ENCODE results near the gene RLN3. TPM values are rescaled to one million over a fixed set of nuclear protein-coding genes. Genes with fewer than 3 reads are reported as not detected.

RLN3 gene
- total RNA-seq, 3 donors from 2014 or later: not detected

- intact Hi-C loops (cut with DNase I; ENCODE audit: low total_unique reads): loop anchor here (10.0 kb wide), 1 partner anchor 189 kb away; no protein-coding TSS in a partner anchor
- Histone ChIP-seq H3K9me3 (no peaks in the 10 kb centered on the region), H3K4me3 (peak overlapping the region; percentile 63 to 73 (median 71)), H3K36me3 (no peaks in the 10 kb centered on the region), H3K27ac (peak overlapping the region; percentile 86 to 93), H3K4me1 (no peaks in the 10 kb centered on the region), H3K27me3 (no peaks in the 10 kb centered on the region)
- peak; percentile 59 to 68 for DNase-seq (ENCODE audit: low spot score in 2 of 2)
- TF ChIP-seq, protein P1, sequence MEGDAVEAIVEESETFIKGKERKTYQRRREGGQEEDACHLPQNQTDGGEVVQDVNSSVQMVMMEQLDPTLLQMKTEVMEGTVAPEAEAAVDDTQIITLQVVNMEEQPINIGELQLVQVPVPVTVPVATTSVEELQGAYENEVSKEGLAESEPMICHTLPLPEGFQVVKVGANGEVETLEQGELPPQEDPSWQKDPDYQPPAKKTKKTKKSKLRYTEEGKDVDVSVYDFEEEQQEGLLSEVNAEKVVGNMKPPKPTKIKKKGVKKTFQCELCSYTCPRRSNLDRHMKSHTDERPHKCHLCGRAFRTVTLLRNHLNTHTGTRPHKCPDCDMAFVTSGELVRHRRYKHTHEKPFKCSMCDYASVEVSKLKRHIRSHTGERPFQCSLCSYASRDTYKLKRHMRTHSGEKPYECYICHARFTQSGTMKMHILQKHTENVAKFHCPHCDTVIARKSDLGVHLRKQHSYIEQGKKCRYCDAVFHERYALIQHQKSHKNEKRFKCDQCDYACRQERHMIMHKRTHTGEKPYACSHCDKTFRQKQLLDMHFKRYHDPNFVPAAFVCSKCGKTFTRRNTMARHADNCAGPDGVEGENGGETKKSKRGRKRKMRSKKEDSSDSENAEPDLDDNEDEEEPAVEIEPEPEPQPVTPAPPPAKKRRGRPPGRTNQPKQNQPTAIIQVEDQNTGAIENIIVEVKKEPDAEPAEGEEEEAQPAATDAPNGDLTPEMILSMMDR (IDR thresholded peaks at IDR 0.05): peak in 1 of 3 donors; percentile 94
- TF ChIP-seq POLR2A (IDR thresholded peaks at IDR 0.05) (no peak), POLR2AphosphoS5 (IDR thresholded peaks at IDR 0.05) (peak in 1 of 3 donors; percentile 26)
Measured at GRCh38 chr19:14073261-14073924, 45.4 kb downstream of the RLN3 start.

- intact Hi-C loops (cut with DNase I; ENCODE audit: low total_unique reads): loop anchor here (10.0 kb wide), 1 partner anchor 189 kb away; no protein-coding TSS in a partner anchor
- no peak for DNase-seq (ENCODE audit: low spot score in 2 of 2)
Measured at GRCh38 chr19:14073925-14074838, 46.2 kb downstream of the RLN3 start.

DNA sequence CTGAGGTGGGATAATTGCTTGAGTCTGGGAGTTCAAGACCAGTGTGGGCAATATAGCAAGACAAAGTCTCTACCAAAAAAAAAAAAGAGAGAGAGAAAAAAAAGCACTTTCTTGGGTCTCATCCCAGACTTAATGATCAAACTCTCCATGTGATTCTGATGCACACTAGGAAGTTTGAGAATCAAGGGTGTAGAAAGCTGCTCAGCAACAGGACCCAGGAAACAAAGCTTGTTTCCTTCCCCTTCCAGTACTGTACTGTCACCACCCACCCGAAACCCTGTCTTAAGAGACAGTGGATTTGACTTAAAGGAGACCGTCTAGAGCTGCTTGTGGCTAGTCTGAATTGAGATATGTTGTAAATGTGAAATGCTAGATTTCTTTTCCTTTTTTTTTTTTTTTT, 50.5 kb downstream of the RLN3 start:
- intact Hi-C loops (cut with DNase I; ENCODE audit: low total_unique reads): loop anchor here (10.0 kb wide), 1 partner anchor 194 kb away; no protein-coding TSS in a partner anchor
- no peak overlapping the region for H3K27ac ChIP-seq
- TF ChIP-seq POLR2AphosphoS5 (IDR thresholded peaks at IDR 0.05): no peak
- TF ChIP-seq, protein P1 (IDR thresholded peaks at IDR 0.05): no peak
- no peak for TF ChIP-seq POLR2A (IDR thresholded peaks at IDR 0.05)

More at GRCh38 chr19:14073925-14074838, 46.2 kb downstream of the RLN3 start:
- H3K36me3 ChIP-seq: no peaks in the 10 kb centered on the region
- H3K4me3 ChIP-seq: peak overlapping the region; percentile 63 to 73 (median 71)
- no peaks in the 10 kb centered on the region for H3K27me3 ChIP-seq
- TF ChIP-seq POLR2AphosphoS5 (IDR thresholded peaks at IDR 0.05): no peak
- no peak for TF ChIP-seq POLR2A (IDR thresholded peaks at IDR 0.05)
- TF ChIP-seq, protein P1 (IDR thresholded peaks at IDR 0.05): no peak
- no peaks in the 10 kb centered on the region for H3K4me1 ChIP-seq
- H3K27ac ChIP-seq: peak overlapping the region; percentile 86 to 93
- H3K9me3 ChIP-seq: no peaks in the 10 kb centered on the region

More for the DNA sequence above, 50.5 kb downstream of the RLN3 start:
- H3K36me3 ChIP-seq: no peaks in the 10 kb centered on the region
- H3K9me3 ChIP-seq: no peaks in the 10 kb centered on the region
- no peaks in the 10 kb centered on the region for H3K27me3 ChIP-seq
- H3K4me3 ChIP-seq: no peak overlapping the region
- H3K4me1 ChIP-seq: no peaks in the 10 kb centered on the region
- DNase-seq (ENCODE audit: low spot score in 2 of 2): no peak

Other genes starting within 250 kb of the RLN3 start
- gene ZSWIM4, start 232.7 kb upstream of the RLN3 start, total RNA-seq: 1 to 10 TPM; 1.1 to 8.5 (median 6.9) TPM
- not detected for gene NANOS3, start 151.0 kb upstream of the RLN3 start, total RNA-seq
- gene BRME1, start 122.0 kb upstream of the RLN3 start, total RNA-seq: 1 to 10 TPM; 1.3 to 6.3 (median 1.6) TPM
- gene CC2D1A, start 121.9 kb upstream of the RLN3 start, total RNA-seq: 10 to 100 TPM; 16.6 to 50.1 (median 43.6) TPM
- 1 to 10 TPM in 2 of 3 donors, under 1 TPM in 1; 0.80 to 8.8 (median 2.3) TPM for gene PODNL1, start 89.7 kb upstream of the RLN3 start, total RNA-seq
- 10 to 100 TPM; 13.4 to 22.7 (median 19.0) TPM for gene DCAF15, start 75.6 kb upstream of the RLN3 start, total RNA-seq
- 1 to 10 TPM; 2.6 to 3.7 (median 3.6) TPM for gene RFX1, start 21.8 kb upstream of the RLN3 start, total RNA-seq
- gene IL27RA, start 3.6 kb downstream of the RLN3 start, total RNA-seq: 10 to 100 TPM in 1 of 3 donors, 1 to 10 TPM in 2; 5.1 to 11.0 (median 5.2) TPM
- gene PALM3, start 33.9 kb downstream of the RLN3 start, total RNA-seq: 1 to 10 TPM in 2 of 3 donors, not detected in 1; 2.5 to 3.9 TPM
- gene MISP3, start 44.6 kb downstream of the RLN3 start, total RNA-seq: 1 to 10 TPM; 4.6 to 6.4 (median 5.0) TPM
- not detected for gene C19orf67, start 57.6 kb downstream of the RLN3 start, total RNA-seq
- gene SAMD1, start 62.6 kb downstream of the RLN3 start, total RNA-seq: 10 to 100 TPM; 10.8 to 15.4 (median 14.2) TPM
- 10 to 100 TPM; 27.2 to 44.8 (median 35.4) TPM for gene PRKACA, start 89.6 kb downstream of the RLN3 start, total RNA-seq
- gene ASF1B, start 108.4 kb downstream of the RLN3 start, total RNA-seq: 1 to 10 TPM in 2 of 3 donors, under 1 TPM in 1; 0.66 to 1.6 (median 1.2) TPM
- gene ADGRL1, start 178.0 kb downstream of the RLN3 start, total RNA-seq: 10 to 100 TPM; 11.2 to 14.7 (median 11.6) TPM

All from breast epithelium (tissue), 4 donors.